Loucy (cell line): ENCODE measurements around the gene GOLGA6C.
"Not testable (repeated sequence)": the region's sequence is repeated elsewhere in the genome, so short reads cannot be mapped to it uniquely, and the experiment has no call there.

Experiments used
- H2AFZ ChIP-seq: fragments of 200-600 bp; sonication (generic); 2 replicates; pipeline ENCODE4 v1.6.0; 2016; ENCODE audit warnings: antibody characterized with exemption, mild to moderate bottlenecking, low read length, moderate library complexity
- H3F3A ChIP-seq: fragments of 200-600 bp; 2 replicates; pipeline ENCODE4 v1.6.0; 2016; ENCODE audit warnings: antibody characterized with exemption, low read depth, mild to moderate bottlenecking
- H3K27me3 ChIP-seq: fragments of 200-600 bp; sonication (generic); 2 replicates; pipeline ENCODE4 v1.6.1; 2014; ENCODE audit warnings: low read length, mild to moderate bottlenecking; ENCODE audit not compliant: insufficient read depth, poor library complexity, severe bottlenecking
- H3K36me3 ChIP-seq: fragments of 200-600 bp; sonication (generic); 2 replicates; pipeline ENCODE4 v1.6.1; 2016; ENCODE audit warnings: low read length; ENCODE audit not compliant: insufficient read depth
- H3K4me1 ChIP-seq: fragments of 200-600 bp; sonication (generic); 2 replicates; pipeline ENCODE4 v1.5.1; 2014; ENCODE audit warnings: low read length, mild to moderate bottlenecking; ENCODE audit not compliant: insufficient read depth, poor library complexity, severe bottlenecking
- H3K4me2 ChIP-seq: fragments of 200-600 bp; sonication (generic); 2 replicates; pipeline ENCODE4 v1.6.0; 2014; ENCODE audit warnings: antibody characterized with exemption, low read length, low read depth, mild to moderate bottlenecking; ENCODE audit not compliant: poor library complexity, severe bottlenecking
- H3K4me3 ChIP-seq: fragments of 200-600 bp; sonication (generic); 2 replicates; pipeline ENCODE4 v1.5.1; 2014; ENCODE audit warnings: low read length, mild to moderate bottlenecking, mixed read lengths; ENCODE audit not compliant: poor library complexity, severe bottlenecking
- H3K79me2 ChIP-seq: fragments of 200-600 bp; sonication (generic); 2 replicates; pipeline ENCODE4 v1.6.1; 2014; ENCODE audit warnings: low read length; ENCODE audit not compliant: insufficient read depth
- H3K9ac ChIP-seq: fragments of 200-600 bp; sonication (generic); 2 replicates; pipeline ENCODE4 v1.6.0; 2014; ENCODE audit warnings: mild to moderate bottlenecking, low read depth, low read length, moderate library complexity; ENCODE audit not compliant: poor library complexity, severe bottlenecking
- H3K9me2 ChIP-seq: fragments of 200-600 bp; sonication (generic); replicated peaks from 2 replicates; pipeline ENCODE4 v1.6.1; 2016; ENCODE audit warnings: low read depth, low read length, mixed read lengths
- H3K9me3 ChIP-seq: fragments of 200-600 bp; sonication (generic); 2 replicates; pipeline ENCODE4 v1.6.1; 2014; ENCODE audit warnings: mild to moderate bottlenecking, antibody characterized with exemption, low read length, low read depth; ENCODE audit not compliant: insufficient read depth
- H4K20me1 ChIP-seq: fragments of 200-600 bp; sonication (generic); 2 replicates; pipeline ENCODE4 v1.6.0; 2014; ENCODE audit warnings: antibody characterized with exemption, low read length, mild to moderate bottlenecking; ENCODE audit not compliant: insufficient read depth, poor library complexity, severe bottlenecking
- EZH2phosphoT487 ChIP-seq: fragments of 200-600 bp; IDR thresholded peaks from 2 replicates; pipeline ENCODE4 v1.6.1; 2018; ENCODE audit warnings: antibody characterized with exemption, mild to moderate bottlenecking, moderate library complexity, borderline replicate concordance
- TF ChIP-seq, protein P1 (sequence below): fragments of 200-600 bp; sonication (generic); conservative IDR thresholded peaks from 2 replicates; pipeline ENCODE4 v1.5.1; 2014; ENCODE audit warnings: mild to moderate bottlenecking, antibody characterized with exemption, low read length

GOLGA6C gene

DNA sequence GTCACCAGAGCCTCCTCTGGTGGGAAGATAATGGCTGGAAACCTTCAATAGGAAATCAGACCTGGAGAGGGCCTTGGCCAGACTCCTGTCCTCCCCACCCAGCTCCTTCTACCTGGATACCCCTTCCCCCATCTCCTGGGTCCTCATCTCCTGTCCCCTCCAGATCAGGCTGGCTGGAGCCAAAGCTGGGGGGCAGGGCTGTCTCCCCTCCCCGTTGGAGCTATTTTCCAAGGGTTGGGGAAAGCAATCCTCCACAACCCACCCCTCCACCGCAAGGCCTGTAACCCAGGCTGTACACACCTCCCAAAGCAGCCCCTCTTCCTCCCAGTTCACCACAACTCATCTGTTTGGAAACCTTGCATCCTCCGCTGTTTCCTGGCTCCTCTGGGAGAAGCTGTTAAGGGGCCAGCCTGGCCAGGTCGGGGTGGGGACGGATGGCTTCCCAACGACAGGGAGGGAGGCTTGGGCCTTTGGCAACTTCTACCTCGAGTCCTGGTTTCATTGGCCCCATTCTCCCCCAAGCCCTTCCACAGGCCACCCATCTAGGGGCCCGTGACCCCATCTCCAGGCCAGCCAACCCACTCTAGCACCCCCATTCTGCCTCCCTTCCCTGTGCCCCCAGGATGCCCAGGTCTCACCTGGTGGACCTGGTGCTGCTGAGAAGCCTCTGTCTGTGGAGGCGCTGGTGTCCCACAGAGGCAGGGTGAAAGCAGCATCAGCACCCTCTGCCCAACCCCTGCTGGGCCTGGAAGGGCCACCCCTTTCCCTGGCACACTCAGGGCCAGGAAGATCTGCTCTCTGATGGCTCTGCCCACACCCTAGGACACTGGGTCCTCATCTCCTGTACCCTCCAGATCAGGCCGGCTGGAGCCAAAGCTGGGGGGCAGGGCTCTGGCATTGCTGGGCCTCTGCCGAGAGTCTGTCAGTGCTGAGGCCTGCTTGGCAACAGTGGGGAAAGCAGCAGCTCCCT lies 22.1 kb upstream of the GOLGA6C start:
- no peak overlapping the region for H3K9ac ChIP-seq
- H3K27me3 ChIP-seq: no peaks in the 10 kb centered on the region
- H3K79me2 ChIP-seq: no peaks in the 10 kb centered on the region
- H2AFZ ChIP-seq: no peak overlapping the region
- no peaks in the 10 kb centered on the region for H3F3A ChIP-seq
- H3K4me3 ChIP-seq: no peak overlapping the region
- no peaks in the 10 kb centered on the region for H3K9me3 ChIP-seq
- H3K4me1 ChIP-seq: no peaks in the 10 kb centered on the region
- H3K4me2 ChIP-seq: no peak overlapping the region
- H3K9me2 ChIP-seq: no peaks in the 10 kb centered on the region
- no peaks in the 10 kb centered on the region for H4K20me1 ChIP-seq
- no peaks in the 10 kb centered on the region for H3K36me3 ChIP-seq
- TF ChIP-seq EZH2phosphoT487: no peak
- TF ChIP-seq, protein P1, sequence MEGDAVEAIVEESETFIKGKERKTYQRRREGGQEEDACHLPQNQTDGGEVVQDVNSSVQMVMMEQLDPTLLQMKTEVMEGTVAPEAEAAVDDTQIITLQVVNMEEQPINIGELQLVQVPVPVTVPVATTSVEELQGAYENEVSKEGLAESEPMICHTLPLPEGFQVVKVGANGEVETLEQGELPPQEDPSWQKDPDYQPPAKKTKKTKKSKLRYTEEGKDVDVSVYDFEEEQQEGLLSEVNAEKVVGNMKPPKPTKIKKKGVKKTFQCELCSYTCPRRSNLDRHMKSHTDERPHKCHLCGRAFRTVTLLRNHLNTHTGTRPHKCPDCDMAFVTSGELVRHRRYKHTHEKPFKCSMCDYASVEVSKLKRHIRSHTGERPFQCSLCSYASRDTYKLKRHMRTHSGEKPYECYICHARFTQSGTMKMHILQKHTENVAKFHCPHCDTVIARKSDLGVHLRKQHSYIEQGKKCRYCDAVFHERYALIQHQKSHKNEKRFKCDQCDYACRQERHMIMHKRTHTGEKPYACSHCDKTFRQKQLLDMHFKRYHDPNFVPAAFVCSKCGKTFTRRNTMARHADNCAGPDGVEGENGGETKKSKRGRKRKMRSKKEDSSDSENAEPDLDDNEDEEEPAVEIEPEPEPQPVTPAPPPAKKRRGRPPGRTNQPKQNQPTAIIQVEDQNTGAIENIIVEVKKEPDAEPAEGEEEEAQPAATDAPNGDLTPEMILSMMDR: no peak

DNA sequence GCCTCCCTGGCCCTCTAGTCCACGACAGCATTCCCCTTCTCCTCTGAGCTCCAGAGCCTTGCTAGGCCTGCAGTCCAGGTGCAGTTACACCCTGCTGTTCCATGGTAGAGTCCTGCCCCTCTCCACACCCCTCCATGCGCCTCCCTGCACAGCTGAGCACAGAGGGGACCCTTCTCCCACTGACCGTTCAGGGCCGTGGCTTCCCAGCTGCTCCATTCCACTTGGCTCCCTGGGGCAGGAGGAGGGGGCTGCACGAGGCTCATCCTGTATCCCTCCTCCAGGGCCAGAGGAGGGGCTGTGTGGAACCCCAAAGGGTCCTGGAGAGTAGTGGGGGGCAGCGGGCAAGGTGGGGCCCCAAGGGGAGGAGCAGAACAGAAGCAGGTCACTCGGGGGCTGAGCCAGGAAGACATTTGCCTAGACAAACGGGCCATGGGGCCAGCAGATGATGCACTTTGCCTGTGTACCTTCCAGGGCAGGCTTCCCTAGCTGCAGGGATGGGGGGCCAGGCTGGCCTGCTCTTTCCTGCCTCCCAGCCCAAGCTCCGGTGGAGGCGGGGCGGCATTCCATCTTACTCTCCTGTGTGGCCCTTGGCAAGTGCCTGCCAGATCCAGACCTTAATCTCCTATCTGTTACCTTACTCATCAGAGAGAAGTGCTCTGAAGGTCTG lies 20.7 kb upstream of the GOLGA6C start:
- no peaks in the 10 kb centered on the region for H3K9me2 ChIP-seq
- H3K36me3 ChIP-seq: no peaks in the 10 kb centered on the region
- H4K20me1 ChIP-seq: no peaks in the 10 kb centered on the region
- H2AFZ ChIP-seq: no peak overlapping the region
- H3K9me3 ChIP-seq: no peaks in the 10 kb centered on the region
- H3K4me1 ChIP-seq: no peaks in the 10 kb centered on the region
- no peaks in the 10 kb centered on the region for H3K27me3 ChIP-seq
- no peaks in the 10 kb centered on the region for H3F3A ChIP-seq
- H3K4me2 ChIP-seq: no peak overlapping the region
- TF ChIP-seq EZH2phosphoT487: no peak
- TF ChIP-seq, protein P1: no peak
- no peaks in the 10 kb centered on the region for H3K79me2 ChIP-seq
- no peak overlapping the region for H3K9ac ChIP-seq
- H3K4me3 ChIP-seq: no peak overlapping the region

DNA sequence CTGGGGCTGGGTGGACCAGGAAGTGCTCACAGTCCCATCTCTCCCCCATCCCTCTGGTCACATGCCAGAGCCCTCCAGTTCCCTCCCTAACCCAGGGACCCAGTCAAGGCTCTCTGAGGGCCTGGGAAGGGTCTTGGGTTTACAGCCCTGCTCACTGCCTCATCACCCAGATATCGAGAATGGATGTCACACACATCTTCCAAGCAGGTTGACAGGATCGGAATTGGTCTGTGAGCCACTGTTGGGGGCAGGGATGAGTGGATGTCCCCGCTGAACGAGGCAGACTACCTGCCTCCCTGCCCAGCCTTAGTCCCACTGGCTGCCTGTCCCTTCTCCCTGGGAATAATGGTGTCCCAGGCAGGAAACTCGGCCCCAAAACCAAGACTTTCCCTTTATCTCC lies 20.0 kb upstream of the GOLGA6C start:
- H2AFZ ChIP-seq: no peak overlapping the region
- no peak overlapping the region for H3K9ac ChIP-seq
- TF ChIP-seq, protein P1: no peak
- TF ChIP-seq EZH2phosphoT487: no peak
- H3K27me3 ChIP-seq: no peaks in the 10 kb centered on the region
- no peaks in the 10 kb centered on the region for H3K4me1 ChIP-seq
- no peaks in the 10 kb centered on the region for H3K79me2 ChIP-seq
- H3K9me2 ChIP-seq: no peaks in the 10 kb centered on the region
- no peaks in the 10 kb centered on the region for H4K20me1 ChIP-seq
- no peaks in the 10 kb centered on the region for H3K36me3 ChIP-seq
- no peak overlapping the region for H3K4me3 ChIP-seq
- no peak overlapping the region for H3K4me2 ChIP-seq
- no peaks in the 10 kb centered on the region for H3F3A ChIP-seq
- no peaks in the 10 kb centered on the region for H3K9me3 ChIP-seq

DNA sequence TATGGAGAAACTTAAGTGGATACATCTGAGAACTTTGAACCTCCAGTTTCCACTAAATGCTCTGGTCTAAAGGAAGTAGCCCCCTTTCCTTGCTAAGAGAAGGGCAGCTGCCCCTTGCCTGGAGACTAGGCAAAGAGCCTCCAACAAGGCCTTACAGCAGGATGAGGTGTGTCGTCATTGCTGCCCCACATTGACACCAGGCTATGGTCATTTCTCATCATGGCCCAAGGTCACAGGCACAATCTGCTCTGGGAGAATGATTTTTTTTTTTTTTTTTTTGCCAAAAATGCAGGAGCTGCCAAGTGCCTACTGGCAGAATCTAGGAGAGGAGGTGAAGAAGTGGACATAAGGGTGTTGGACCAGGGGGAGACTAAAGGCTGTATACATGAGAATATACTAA lies 12.4 kb upstream of the GOLGA6C start:
- not testable (repeated sequence) for H3F3A ChIP-seq, H4K20me1 ChIP-seq, H3K4me2 ChIP-seq, H3K9me2 ChIP-seq, H2AFZ ChIP-seq, H3K9me3 ChIP-seq, H3K27me3 ChIP-seq, H3K9ac ChIP-seq, H3K36me3 ChIP-seq, H3K4me3 ChIP-seq, H3K79me2 ChIP-seq, H3K4me1 ChIP-seq

DNA sequence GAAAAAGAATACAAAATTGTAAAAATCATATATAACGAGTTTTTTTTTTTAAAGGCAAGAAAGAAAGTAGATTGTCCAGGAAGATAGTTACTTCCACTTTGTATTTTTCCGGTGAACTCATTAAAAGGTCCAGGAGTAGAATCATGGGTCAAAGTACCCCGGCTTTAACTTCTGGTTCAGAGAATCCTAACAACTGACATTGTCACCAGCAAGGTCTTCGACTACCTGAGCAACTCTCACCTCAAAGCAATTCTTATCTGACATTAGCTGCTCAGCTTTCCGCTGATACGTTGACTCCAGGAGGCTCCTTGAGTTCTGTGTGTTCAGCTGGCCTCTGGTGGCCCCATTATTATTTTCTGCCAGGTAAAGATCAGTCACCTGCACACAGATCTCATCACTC lies 9.1 kb upstream of the GOLGA6C start:
- not testable (repeated sequence) for H3K4me2 ChIP-seq, H4K20me1 ChIP-seq, H3K27me3 ChIP-seq, H3K4me3 ChIP-seq, H3K4me1 ChIP-seq, H3K79me2 ChIP-seq, H3K9me3 ChIP-seq, H3K36me3 ChIP-seq, H2AFZ ChIP-seq, H3F3A ChIP-seq, H3K9me2 ChIP-seq, H3K9ac ChIP-seq
